ENCODE results near the gene SPTBN1. TPM values are rescaled to one million over a fixed set of nuclear protein-coding genes. Genes with fewer than 3 reads are reported as not detected.

The SPTBN1 gene
- total and polyA plus RNA-seq, 2 of the 13 experiments (the other 11 are each of a cell fraction or from before 2014, with no cell fraction given): 123 to 299 TPM

DNA sequence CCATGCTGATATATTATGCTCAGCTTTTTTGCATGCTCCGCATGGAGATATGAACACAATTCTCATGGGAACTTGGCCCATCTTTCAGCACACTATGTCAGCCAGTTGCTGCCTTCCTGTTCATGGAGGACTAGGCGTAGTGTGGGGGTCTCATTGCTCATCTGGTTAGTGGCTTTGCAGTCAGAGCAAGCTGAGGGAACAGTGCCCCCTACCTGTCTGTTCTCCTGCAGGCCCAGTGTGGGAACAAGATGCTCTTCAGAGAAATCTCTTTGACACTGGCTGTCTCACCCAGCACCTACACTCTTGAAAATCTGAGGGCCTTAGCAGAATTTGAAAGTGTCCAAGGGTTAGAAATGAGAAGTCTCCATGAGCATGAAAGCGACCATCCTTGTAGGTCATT is 47.1 kb downstream of the SPTBN1 start (continued):
- TF ChIP-seq SETDB1 (CRISPR knock-in tag; IDR thresholded peaks at IDR 0.05; ENCODE audit: borderline replicate concordance) (no peak), ZNF614 (CRISPR knock-in tag; IDR thresholded peaks at IDR 0.05; ENCODE audit: borderline replicate concordance) (peak; percentile 33; the same call in 1 of the 2 replicates), CBX1 (IDR thresholded peaks at IDR 0.05; ENCODE audit: low read depth) (no peak), HDAC6 (IDR thresholded peaks at IDR 0.05; ENCODE audit: low read depth, low read length) (no peak), HMG20A (CRISPR knock-in tag; IDR thresholded peaks at IDR 0.05; ENCODE audit: borderline replicate concordance) (no peak), TOPORS (CRISPR knock-in tag; IDR thresholded peaks at IDR 0.05) (no peak), POLR2A (IDR thresholded peaks at IDR 0.05; ENCODE audit: insufficient read depth in 1 of 2, low read depth in 2 of 2, low read length in 2 of 2) (no peak), STAT6 (CRISPR knock-in tag; IDR thresholded peaks at IDR 0.05; ENCODE audit: borderline replicate concordance) (no peak), MTA3 (CRISPR knock-in tag; IDR thresholded peaks at IDR 0.05) (no peak), U2AF1 (optimal IDR thresholded peaks at IDR 0.05; ENCODE audit: low read depth, low read length) (no peak), ZNF205 (CRISPR knock-in tag; IDR thresholded peaks at IDR 0.05) (peak; percentile 48; the same call in 1 of the 2 replicates), ARNTL (CRISPR knock-in tag; IDR thresholded peaks at IDR 0.05) (no peak), ZFAT (CRISPR knock-in tag; conservative IDR thresholded peaks at IDR 0.05) (no peak), TEAD2 (CRISPR knock-in tag; IDR thresholded peaks at IDR 0.05) (no peak), FLYWCH1 (CRISPR knock-in tag; IDR thresholded peaks at IDR 0.05) (no peak), ATF2 (CRISPR knock-in tag; IDR thresholded peaks at IDR 0.05) (peak; percentile 30; the same call in 1 of the 2 replicates), ZFP36L1 (CRISPR knock-in tag; IDR thresholded peaks at IDR 0.05) (0 out of 2 replicates have a peak, but pooled peaks have one; percentile 31), SNAPC2 (CRISPR knock-in tag; IDR thresholded peaks at IDR 0.05) (no peak), RBFOX2 (IDR thresholded peaks at IDR 0.05; ENCODE audit: low read depth, low read length) (no peak), ZNF891 (CRISPR knock-in tag; IDR thresholded peaks at IDR 0.05) (no peak), ZNF333 (CRISPR knock-in tag; IDR thresholded peaks at IDR 0.05; ENCODE audit: borderline replicate concordance) (no peak), MLLT10 (CRISPR knock-in tag; IDR thresholded peaks at IDR 0.05) (no peak), ZNF552 (CRISPR knock-in tag; IDR thresholded peaks at IDR 0.05; ENCODE audit: borderline replicate concordance) (no peak), ZNF746 (CRISPR knock-in tag; IDR thresholded peaks at IDR 0.05) (no peak), TCF7L2 (IDR thresholded peaks at IDR 0.05; ENCODE audit: low read depth, low read length) (no peak), AGO2 (optimal IDR thresholded peaks at IDR 0.05; ENCODE audit: low read depth, low read length) (no peak), PTBP1 (IDR thresholded peaks at IDR 0.05; ENCODE audit: low read depth, low read length, poor library complexity, severe bottlenecking) (no peak)
- TF ChIP-seq, protein P1, sequence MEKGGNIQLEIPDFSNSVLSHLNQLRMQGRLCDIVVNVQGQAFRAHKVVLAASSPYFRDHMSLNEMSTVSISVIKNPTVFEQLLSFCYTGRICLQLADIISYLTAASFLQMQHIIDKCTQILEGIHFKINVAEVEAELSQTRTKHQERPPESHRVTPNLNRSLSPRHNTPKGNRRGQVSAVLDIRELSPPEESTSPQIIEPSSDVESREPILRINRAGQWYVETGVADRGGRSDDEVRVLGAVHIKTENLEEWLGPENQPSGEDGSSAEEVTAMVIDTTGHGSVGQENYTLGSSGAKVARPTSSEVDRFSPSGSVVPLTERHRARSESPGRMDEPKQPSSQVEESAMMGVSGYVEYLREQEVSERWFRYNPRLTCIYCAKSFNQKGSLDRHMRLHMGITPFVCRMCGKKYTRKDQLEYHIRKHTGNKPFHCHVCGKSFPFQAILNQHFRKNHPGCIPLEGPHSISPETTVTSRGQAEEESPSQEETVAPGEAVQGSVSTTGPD (CRISPR knock-in tag; IDR thresholded peaks at IDR 0.05): no peak
- TF ChIP-seq, protein P2, sequence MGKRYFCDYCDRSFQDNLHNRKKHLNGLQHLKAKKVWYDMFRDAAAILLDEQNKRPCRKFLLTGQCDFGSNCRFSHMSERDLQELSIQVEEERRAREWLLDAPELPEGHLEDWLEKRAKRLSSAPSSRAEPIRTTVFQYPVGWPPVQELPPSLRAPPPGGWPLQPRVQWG (CRISPR knock-in tag; IDR thresholded peaks at IDR 0.05; ENCODE audit: borderline replicate concordance, low read depth): no peak
